Mesendoderm (in vitro differentiated cells): ENCODE measurements around the gene CCDC68.

ENCODE experiments used
- DNase-seq: peaks from one replicate; pipeline ENCODE4 v3.0.0; 2013
- H2AK5ac ChIP-seq: 2 replicates; pipeline ENCODE4 v1.6.1; 2013; ENCODE audit warnings: low read length, inconsistent platforms
- H2BK120ac ChIP-seq: 2 replicates; pipeline ENCODE4 v1.6.1; 2013; ENCODE audit warnings: low read depth, mild to moderate bottlenecking, low read length, moderate library complexity, mixed read lengths
- H2BK15ac ChIP-seq: replicated peaks from 2 replicates; pipeline ENCODE4 v1.6.1; 2013; ENCODE audit warnings: low read depth, mild to moderate bottlenecking, moderate library complexity
- H2BK5ac ChIP-seq: 2 replicates; pipeline ENCODE4 v1.6.1; 2013; ENCODE audit warnings: low read length, inconsistent platforms
- H3K18ac ChIP-seq: 2 replicates; pipeline ENCODE4 v1.6.1; 2013; ENCODE audit warnings: mild to moderate bottlenecking, low read length, mixed read lengths
- H3K23ac ChIP-seq: one replicate; pipeline ENCODE4 v1.6.1; 2013; ENCODE audit warnings: low read length
- H3K27ac ChIP-seq: 2 replicates; pipeline ENCODE4 v1.5.1; 2013; ENCODE audit warnings: low read depth, mild to moderate bottlenecking, inconsistent platforms, low read length, moderate library complexity
- H3K27me3 ChIP-seq: 2 replicates; pipeline ENCODE4 v1.6.1; 2013; ENCODE audit warnings: low read length, control low read depth, mild to moderate bottlenecking, inconsistent platforms; ENCODE audit not compliant: insufficient read depth, poor library complexity
- H3K36me3 ChIP-seq: 2 replicates; pipeline ENCODE4 v1.6.1; 2013; ENCODE audit warnings: low read length, inconsistent platforms; ENCODE audit not compliant: control insufficient read depth, insufficient read depth
- H3K4ac ChIP-seq: one replicate; pipeline ENCODE4 v1.6.1; 2013; ENCODE audit warnings: low read depth, mild to moderate bottlenecking, low read length, moderate library complexity
- H3K4me1 ChIP-seq: 2 replicates; pipeline ENCODE4 v1.6.1; 2013; ENCODE audit warnings: low read depth, low read length, inconsistent platforms; ENCODE audit not compliant: control insufficient read depth
- H3K4me2 ChIP-seq: 2 replicates; pipeline ENCODE4 v1.6.1; 2013; ENCODE audit warnings: low read length
- H3K4me3 ChIP-seq: 2 replicates; pipeline ENCODE4 v1.5.1; 2013; ENCODE audit warnings: mild to moderate bottlenecking, low read length
- H3K56ac ChIP-seq: one replicate; pipeline ENCODE4 v1.6.1; 2013; ENCODE audit warnings: low read length
- H3K79me1 ChIP-seq: 2 replicates; pipeline ENCODE4 v1.6.1; 2013; ENCODE audit warnings: low read length, inconsistent platforms
- H3K79me2 ChIP-seq: 2 replicates; pipeline ENCODE4 v1.6.1; 2013; ENCODE audit warnings: mild to moderate bottlenecking, low read length; ENCODE audit not compliant: control insufficient read depth, insufficient read depth
- H3K9ac ChIP-seq: 2 replicates; pipeline ENCODE4 v1.6.1; 2013; ENCODE audit warnings: low read length, inconsistent platforms
- H4K5ac ChIP-seq: one replicate; pipeline ENCODE4 v1.6.1; 2013; ENCODE audit warnings: low read length
- H4K8ac ChIP-seq: one replicate; pipeline ENCODE4 v1.6.1; 2013; ENCODE audit warnings: low read depth, mild to moderate bottlenecking, control low read depth, low read length, moderate library complexity
- WGBS: extraction: QIAGEN DNeasy Blood & Tissue Kit; methylation state at CpG from one replicate; pipeline ENCODE4 v1.1.7; 2013; ENCODE audit warnings: low lambda C conversion rate, missing lambda C conversion rate; ENCODE audit not compliant: insufficient coverage; ENCODE audit errors: extremely low coverage; 5-methylcytosine and 5-hydroxymethylcytosine counted together

Gene CCDC68

GRCh38 chr18:55000529-55000928 lies 41.3 kb upstream of the CCDC68 start:
- no peak for DNase-seq

GRCh38 chr18:54999016-54999415 lies 39.8 kb upstream of the CCDC68 start:
- H4K8ac ChIP-seq: no peak overlapping the region
- H3K4me3 ChIP-seq: no peak overlapping the region
- no peak overlapping the region for H2BK15ac ChIP-seq
- no peak overlapping the region for H3K4me2 ChIP-seq
- no peak overlapping the region for H3K18ac ChIP-seq
- no peak overlapping the region for H3K56ac ChIP-seq
- WGBS: no CpG with 5 or more reads among the region's 5 CpGs
- DNase-seq: no peak
- H2BK5ac ChIP-seq: no peak overlapping the region
- H2AK5ac ChIP-seq: no peak overlapping the region
- no peaks in the 10 kb centered on the region for H3K4me1 ChIP-seq
- H3K9ac ChIP-seq: no peak overlapping the region
- no peaks in the 10 kb centered on the region for H3K27me3 ChIP-seq
- no peaks in the 10 kb centered on the region for H3K79me2 ChIP-seq
- no peaks in the 10 kb centered on the region for H3K36me3 ChIP-seq
- H4K5ac ChIP-seq: no peak overlapping the region
- H2BK120ac ChIP-seq: no peak overlapping the region
- H3K79me1 ChIP-seq: no peaks in the 10 kb centered on the region
- no peak overlapping the region for H3K27ac ChIP-seq
- H3K23ac ChIP-seq: no peak overlapping the region
- H3K4ac ChIP-seq: no peak overlapping the region

More at GRCh38 chr18:55000529-55000928, 41.3 kb upstream of the CCDC68 start:
- H3K4me3 ChIP-seq: no peak overlapping the region
- no peak overlapping the region for H3K4ac ChIP-seq
- no peaks in the 10 kb centered on the region for H3K79me2 ChIP-seq
- no peak overlapping the region for H3K27ac ChIP-seq
- H2BK15ac ChIP-seq: no peak overlapping the region
- no CpG with 5 or more reads among the region's 5 CpGs for WGBS
- no peak overlapping the region for H2BK120ac ChIP-seq
- H3K18ac ChIP-seq: no peak overlapping the region
- no peak overlapping the region for H2AK5ac ChIP-seq
- H3K4me1 ChIP-seq: no peaks in the 10 kb centered on the region
- H3K23ac ChIP-seq: no peak overlapping the region
- no peak overlapping the region for H4K5ac ChIP-seq
- H3K4me2 ChIP-seq: no peak overlapping the region
- H2BK5ac ChIP-seq: no peak overlapping the region
- no peak overlapping the region for H3K56ac ChIP-seq
- H3K79me1 ChIP-seq: no peaks in the 10 kb centered on the region
- no peak overlapping the region for H3K9ac ChIP-seq
- no peaks in the 10 kb centered on the region for H3K36me3 ChIP-seq
- no peaks in the 10 kb centered on the region for H3K27me3 ChIP-seq
- H4K8ac ChIP-seq: no peak overlapping the region

GRCh38 chr18:54995421-54996143 lies 36.3 kb upstream of the CCDC68 start:
- DNase-seq: no peak
- no peak overlapping the region for H3K4me2 ChIP-seq
- no peaks in the 10 kb centered on the region for H3K79me2 ChIP-seq
- H2BK120ac ChIP-seq: no peak overlapping the region
- no peak overlapping the region for H3K9ac ChIP-seq
- no peak overlapping the region for H3K4me3 ChIP-seq
- no peak overlapping the region for H4K5ac ChIP-seq
- H3K4me1 ChIP-seq: no peaks in the 10 kb centered on the region
- WGBS: no CpG with 5 or more reads among the region's 5 CpGs
- H3K56ac ChIP-seq: no peak overlapping the region
- H4K8ac ChIP-seq: no peak overlapping the region
- H2BK5ac ChIP-seq: no peak overlapping the region
- H3K27ac ChIP-seq: no peak overlapping the region
- H3K36me3 ChIP-seq: no peaks in the 10 kb centered on the region
- H3K27me3 ChIP-seq: no peaks in the 10 kb centered on the region
- H3K79me1 ChIP-seq: no peaks in the 10 kb centered on the region
- no peak overlapping the region for H3K4ac ChIP-seq
- H2BK15ac ChIP-seq: no peak overlapping the region
- no peak overlapping the region for H2AK5ac ChIP-seq
- no peak overlapping the region for H3K23ac ChIP-seq
- no peak overlapping the region for H3K18ac ChIP-seq

- H3K36me3 ChIP-seq: no peaks in the 10 kb centered on the region
- no peak overlapping the region for H3K23ac ChIP-seq
- H3K56ac ChIP-seq: no peak overlapping the region
- H3K27me3 ChIP-seq: no peaks in the 10 kb centered on the region
- H4K5ac ChIP-seq: no peak overlapping the region
- H3K27ac ChIP-seq: no peak overlapping the region
- H3K4me3 ChIP-seq: no peak overlapping the region
- no peak overlapping the region for H4K8ac ChIP-seq
- no peak overlapping the region for H3K18ac ChIP-seq
- H3K4ac ChIP-seq: no peak overlapping the region
- no peaks in the 10 kb centered on the region for H3K4me1 ChIP-seq
- no CpG with 5 or more reads among the region's 4 CpGs for WGBS
- no peak overlapping the region for H2AK5ac ChIP-seq
- no peak overlapping the region for H2BK120ac ChIP-seq
- H3K79me1 ChIP-seq: no peaks in the 10 kb centered on the region
- H3K4me2 ChIP-seq: no peak overlapping the region
- H3K79me2 ChIP-seq: no peaks in the 10 kb centered on the region
- DNase-seq: no peak
- no peak overlapping the region for H2BK5ac ChIP-seq
- H3K9ac ChIP-seq: no peak overlapping the region
- no peak overlapping the region for H2BK15ac ChIP-seq
These were observed 32.7 kb upstream of the CCDC68 start for GRCh38 chr18:54991981-54992380.

GRCh38 chr18:54984908-54985307 lies 25.6 kb upstream of the CCDC68 start:
- no peaks in the 10 kb centered on the region for H3K4me1 ChIP-seq

GRCh38 chr18:54983791-54984190 lies 24.5 kb upstream of the CCDC68 start:
- no peak overlapping the region for H3K18ac ChIP-seq
- H3K4me1 ChIP-seq: no peaks in the 10 kb centered on the region
- DNase-seq: no peak
- no peak overlapping the region for H2BK120ac ChIP-seq
- H4K5ac ChIP-seq: no peak overlapping the region
- H3K79me1 ChIP-seq: no peaks in the 10 kb centered on the region
- no peak overlapping the region for H3K27ac ChIP-seq
- H3K9ac ChIP-seq: no peak overlapping the region
- WGBS: no CpG with 5 or more reads among the region's 3 CpGs
- H3K36me3 ChIP-seq: no peaks in the 10 kb centered on the region
- H3K27me3 ChIP-seq: no peaks in the 10 kb centered on the region
- H4K8ac ChIP-seq: no peak overlapping the region
- H3K4me2 ChIP-seq: no peak overlapping the region
- no peak overlapping the region for H2BK15ac ChIP-seq
- no peak overlapping the region for H3K23ac ChIP-seq
- no peaks in the 10 kb centered on the region for H3K79me2 ChIP-seq
- H2AK5ac ChIP-seq: no peak overlapping the region
- no peak overlapping the region for H3K56ac ChIP-seq
- no peak overlapping the region for H3K4ac ChIP-seq
- no peak overlapping the region for H2BK5ac ChIP-seq
- H3K4me3 ChIP-seq: no peak overlapping the region

More at GRCh38 chr18:54984908-54985307, 25.6 kb upstream of the CCDC68 start:
- H3K4me2 ChIP-seq: no peak overlapping the region
- no peak overlapping the region for H3K56ac ChIP-seq
- H3K27ac ChIP-seq: no peak overlapping the region
- no CpG with 5 or more reads among the region's 4 CpGs for WGBS
- H3K9ac ChIP-seq: no peak overlapping the region
- H3K36me3 ChIP-seq: no peaks in the 10 kb centered on the region
- H4K8ac ChIP-seq: no peak overlapping the region
- no peak overlapping the region for H2AK5ac ChIP-seq
- no peaks in the 10 kb centered on the region for H3K27me3 ChIP-seq
- H3K79me2 ChIP-seq: no peaks in the 10 kb centered on the region
- no peak overlapping the region for H4K5ac ChIP-seq
- no peak overlapping the region for H2BK5ac ChIP-seq
- no peak overlapping the region for H3K4me3 ChIP-seq
- no peak overlapping the region for H2BK120ac ChIP-seq
- no peak overlapping the region for H3K23ac ChIP-seq
- no peak overlapping the region for H2BK15ac ChIP-seq
- DNase-seq: no peak
- H3K79me1 ChIP-seq: no peaks in the 10 kb centered on the region
- H3K4ac ChIP-seq: no peak overlapping the region
- H3K18ac ChIP-seq: no peak overlapping the region
